Measurements from ENCODE around the gene MOXD1. TPM values are rescaled to one million over a fixed set of nuclear protein-coding genes. Genes with fewer than 3 reads are reported as not detected.
A peak's percentile ranks its signal among the peaks of the same experiment; 100 is the strongest.

The MOXD1 gene
- total RNA-seq, 1 experiment from 2014 or later, result 5.0 TPM

DNA sequence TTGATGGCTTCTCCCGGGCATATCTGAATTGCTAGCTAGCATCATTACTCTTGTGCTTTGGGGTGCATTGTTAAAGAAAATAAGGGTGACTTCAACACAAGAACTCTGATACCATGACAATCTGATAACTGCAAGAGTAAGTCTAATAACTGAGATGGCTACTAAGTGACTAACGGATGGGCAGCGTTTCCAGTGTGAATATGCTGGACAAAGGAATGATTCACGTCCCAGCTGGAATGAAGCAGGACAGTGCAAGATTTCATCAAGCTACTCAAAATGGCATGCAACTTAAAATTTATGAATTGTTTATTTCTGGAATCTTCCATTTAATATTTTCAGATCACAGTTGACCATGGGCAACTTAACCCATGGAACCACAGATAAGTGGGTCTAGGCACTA, 31.7 kb downstream of the MOXD1 start:
- no peaks in the 10 kb centered on the region for H3K9me2 ChIP-seq (replicated peaks; ENCODE audit: low read length)

DNA sequence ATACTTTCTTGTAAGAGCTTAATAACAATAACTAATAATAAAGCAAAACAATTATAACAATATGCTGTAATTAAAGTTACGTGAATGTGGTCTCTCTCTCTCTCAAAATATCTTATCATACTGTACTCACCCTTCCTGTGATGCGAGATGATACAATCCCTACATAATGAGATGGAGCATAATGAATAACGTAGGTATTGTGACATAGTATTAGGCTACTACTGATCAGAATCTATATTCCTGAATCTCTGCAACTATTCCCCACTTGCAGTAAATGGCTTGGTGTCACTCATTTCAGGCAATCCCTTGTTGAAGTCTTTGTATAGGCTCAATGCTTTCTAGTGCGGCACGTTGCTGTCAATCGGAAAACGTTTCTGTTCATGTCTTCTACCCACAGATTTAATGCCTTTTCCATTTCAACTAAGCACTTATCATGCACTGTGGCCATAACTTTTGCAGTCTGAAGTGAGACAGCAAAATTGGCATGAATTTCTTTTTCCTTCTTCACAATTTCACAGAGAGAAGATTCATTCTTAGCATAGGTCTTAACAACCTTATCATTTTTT, 32.3 kb downstream of the MOXD1 start:
- no peak overlapping the region for H3K27ac ChIP-seq (ENCODE audit: low read length)
- no peaks in the 10 kb centered on the region for H3F3A ChIP-seq (ENCODE audit: low read length, unreplicated experiment)
- H3K79me2 ChIP-seq (ENCODE audit: low read length), result no peaks in the 10 kb centered on the region
- no peaks in the 10 kb centered on the region for H4K20me1 ChIP-seq (ENCODE audit: low read length)
- peaks cover 8% of the 10 kb centered on the region for H3K4me1 ChIP-seq (ENCODE audit: insufficient read depth, low read length)
- H3K9ac ChIP-seq (ENCODE audit: low read length), result no peak overlapping the region
- no peaks in the 10 kb centered on the region for H3K36me3 ChIP-seq (ENCODE audit: low read depth, low read length)
- no peaks in the 10 kb centered on the region for H3K9me2 ChIP-seq (replicated peaks; ENCODE audit: low read length)
- intact Hi-C loops (cut with micrococcal nuclease), result no loop called here
- no peaks in the 10 kb centered on the region for H3K9me3 ChIP-seq (ENCODE audit: low read length)
- ChIA-PET CTCF (no interaction called here), POLR2A (ENCODE audit: unreplicated experiment) (no interaction called here)
- ATAC-seq, result no peak
- no peak overlapping the region for H3K4me3 ChIP-seq (ENCODE audit: low read length)
- TF ChIP-seq EZH2 (IDR thresholded peaks at IDR 0.05; ENCODE audit: low read length, unreplicated experiment), result no peak
- TF ChIP-seq EZH2phosphoT487 (IDR thresholded peaks at IDR 0.05; ENCODE audit: borderline replicate concordance, low read length), result no peak
- TF ChIP-seq, protein P1, sequence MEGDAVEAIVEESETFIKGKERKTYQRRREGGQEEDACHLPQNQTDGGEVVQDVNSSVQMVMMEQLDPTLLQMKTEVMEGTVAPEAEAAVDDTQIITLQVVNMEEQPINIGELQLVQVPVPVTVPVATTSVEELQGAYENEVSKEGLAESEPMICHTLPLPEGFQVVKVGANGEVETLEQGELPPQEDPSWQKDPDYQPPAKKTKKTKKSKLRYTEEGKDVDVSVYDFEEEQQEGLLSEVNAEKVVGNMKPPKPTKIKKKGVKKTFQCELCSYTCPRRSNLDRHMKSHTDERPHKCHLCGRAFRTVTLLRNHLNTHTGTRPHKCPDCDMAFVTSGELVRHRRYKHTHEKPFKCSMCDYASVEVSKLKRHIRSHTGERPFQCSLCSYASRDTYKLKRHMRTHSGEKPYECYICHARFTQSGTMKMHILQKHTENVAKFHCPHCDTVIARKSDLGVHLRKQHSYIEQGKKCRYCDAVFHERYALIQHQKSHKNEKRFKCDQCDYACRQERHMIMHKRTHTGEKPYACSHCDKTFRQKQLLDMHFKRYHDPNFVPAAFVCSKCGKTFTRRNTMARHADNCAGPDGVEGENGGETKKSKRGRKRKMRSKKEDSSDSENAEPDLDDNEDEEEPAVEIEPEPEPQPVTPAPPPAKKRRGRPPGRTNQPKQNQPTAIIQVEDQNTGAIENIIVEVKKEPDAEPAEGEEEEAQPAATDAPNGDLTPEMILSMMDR (conservative IDR thresholded peaks at IDR 0.05; ENCODE audit: low read depth, low read length), result no peak
- H3K4me2 ChIP-seq (ENCODE audit: low read length), result no peak overlapping the region
- H2AFZ ChIP-seq (ENCODE audit: low read length), result no peak overlapping the region
- no TSS peak for BruUV-seq (replicated peaks)
- no peaks in the 10 kb centered on the region for H3K27me3 ChIP-seq (ENCODE audit: low read length)
- no peak for DNase-seq

More for the DNA sequence above, 31.7 kb downstream of the MOXD1 start:
- H3K79me2 ChIP-seq (ENCODE audit: low read length), result no peaks in the 10 kb centered on the region
- no peak overlapping the region for H3K4me3 ChIP-seq (ENCODE audit: low read length)
- H3K27ac ChIP-seq (ENCODE audit: low read length), result no peak overlapping the region
- TF ChIP-seq, protein P1 (conservative IDR thresholded peaks at IDR 0.05; ENCODE audit: low read depth, low read length), result no peak
- no peak for TF ChIP-seq EZH2 (IDR thresholded peaks at IDR 0.05; ENCODE audit: low read length, unreplicated experiment)
- no peak for TF ChIP-seq EZH2phosphoT487 (IDR thresholded peaks at IDR 0.05; ENCODE audit: borderline replicate concordance, low read length)
- intact Hi-C loops (cut with micrococcal nuclease), result no loop called here
- peak; percentile 77 for ATAC-seq
- H2AFZ ChIP-seq (ENCODE audit: low read length), result no peak overlapping the region
- no peaks in the 10 kb centered on the region for H3K9me3 ChIP-seq (ENCODE audit: low read length)
- DNase-seq, result peak; percentile 25
- no peaks in the 10 kb centered on the region for H3K27me3 ChIP-seq (ENCODE audit: low read length)
- POLR2A ChIA-PET (ENCODE audit: unreplicated experiment), result no interaction called here
- no peaks in the 10 kb centered on the region for H4K20me1 ChIP-seq (ENCODE audit: low read length)
- H3K36me3 ChIP-seq (ENCODE audit: low read depth, low read length), result no peaks in the 10 kb centered on the region
- CTCF ChIA-PET, result no interaction called here
- H3K9ac ChIP-seq (ENCODE audit: low read length), result no peak overlapping the region
- H3K4me1 ChIP-seq (ENCODE audit: insufficient read depth, low read length), result peaks cover 8% of the 10 kb centered on the region
- no peaks in the 10 kb centered on the region for H3F3A ChIP-seq (ENCODE audit: low read length, unreplicated experiment)
- BruUV-seq (replicated peaks), result no TSS peak
- H3K4me2 ChIP-seq (ENCODE audit: low read length), result no peak overlapping the region

DNA sequence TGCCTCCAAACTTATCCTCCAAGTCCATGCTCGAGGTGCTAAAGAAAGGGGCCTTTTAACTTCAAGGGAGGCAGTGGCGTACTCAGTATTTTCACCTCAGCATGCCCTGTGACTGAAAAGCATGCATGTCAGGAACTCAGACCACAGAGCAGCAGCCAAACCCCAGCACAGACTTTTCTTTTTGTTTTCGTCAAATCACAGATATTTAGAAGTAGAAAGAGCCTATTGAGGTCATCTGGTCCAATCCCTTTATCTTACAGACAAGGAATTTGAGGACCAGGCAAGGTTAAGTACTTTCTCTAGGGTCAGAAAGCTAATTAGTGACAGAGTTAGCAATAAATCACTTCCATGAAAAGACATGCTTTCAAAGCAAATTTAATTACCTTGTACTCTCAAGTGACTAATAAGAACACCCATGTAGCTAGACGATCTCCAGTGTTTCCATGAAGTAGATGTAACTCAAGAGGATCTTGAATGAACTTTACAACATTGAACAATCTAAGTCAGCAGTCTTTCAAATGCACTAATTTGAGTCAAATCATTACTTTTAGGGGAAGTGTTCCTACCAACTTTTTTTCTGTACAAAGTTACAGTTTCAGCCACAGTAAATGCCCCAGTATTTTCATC, 35.9 kb downstream of the MOXD1 start:
- TF ChIP-seq, protein P1 (conservative IDR thresholded peaks at IDR 0.05; ENCODE audit: low read depth, low read length), result no peak
- TF ChIP-seq EZH2 (IDR thresholded peaks at IDR 0.05; ENCODE audit: low read length, unreplicated experiment) (no peak), EZH2phosphoT487 (IDR thresholded peaks at IDR 0.05; ENCODE audit: borderline replicate concordance, low read length) (no peak)
- H3K4me1 ChIP-seq (ENCODE audit: insufficient read depth, low read length), result no peaks in the 10 kb centered on the region; the same call in 1 of the 2 replicates
- H3K27me3 ChIP-seq (ENCODE audit: low read length), result no peaks in the 10 kb centered on the region
- H3F3A ChIP-seq (ENCODE audit: low read length, unreplicated experiment), result no peaks in the 10 kb centered on the region
- no peak overlapping the region for H3K27ac ChIP-seq (ENCODE audit: low read length)
- ATAC-seq, result no peak
- H3K4me3 ChIP-seq (ENCODE audit: low read length), result no peak overlapping the region
- H2AFZ ChIP-seq (ENCODE audit: low read length), result no peak overlapping the region
- ChIA-PET CTCF (no interaction called here), POLR2A (ENCODE audit: unreplicated experiment) (no interaction called here)
- no peaks in the 10 kb centered on the region for H3K9me3 ChIP-seq (ENCODE audit: low read length)
- no peak overlapping the region for H3K4me2 ChIP-seq (ENCODE audit: low read length)
- H3K79me2 ChIP-seq (ENCODE audit: low read length), result no peaks in the 10 kb centered on the region
- H4K20me1 ChIP-seq (ENCODE audit: low read length), result no peaks in the 10 kb centered on the region
- no peak for DNase-seq
- H3K9me2 ChIP-seq (replicated peaks; ENCODE audit: low read length), result no peaks in the 10 kb centered on the region
- BruUV-seq (replicated peaks), result no TSS peak
- intact Hi-C loops (cut with micrococcal nuclease), result no loop called here
- no peak overlapping the region for H3K9ac ChIP-seq (ENCODE audit: low read length)
- no peaks in the 10 kb centered on the region for H3K36me3 ChIP-seq (ENCODE audit: low read depth, low read length)

All from PC-3 (cell line).